B cell (primary cell): Measurements from ENCODE around the gene DENND1A.

Experiments used
- CTCF ChIP-seq: fragments of 200-600 bp; IDR thresholded peaks from one replicate; pipeline ENCODE4 v1.8.0; 2022; ENCODE audit warnings: antibody characterized with exemption, mild to moderate bottlenecking
- EZH2 ChIP-seq: IDR thresholded peaks from 2 replicates; pipeline ENCODE4 v1.6.1; 2012; ENCODE audit warnings: borderline replicate concordance, low read depth, mild to moderate bottlenecking, moderate library complexity, low read length; ENCODE audit not compliant: insufficient read depth, poor library complexity, severe bottlenecking

- no peak for TF ChIP-seq CTCF
- no peak for TF ChIP-seq EZH2
Measured at GRCh38 chr9:123450996-123451395, 478.9 kb downstream of the DENND1A start.
